Uterus (tissue), 2 donors: ENCODE data around the gene MAP2.

Experiments
- CTCF ChIP-seq, 4 experiments: fragments of 200-600 bp in 2 of 4; fragments of 450-650 bp in 2 of 4; sonication (generic) in 2 of 4; IDR thresholded peaks; one replicate each; pipeline ENCODE4 v1.5.1; 2016 to 2019; ENCODE audit warnings: antibody characterized with exemption in 4 of 4, mild to moderate bottlenecking in 2 of 4, moderate library complexity in 1 of 4
- POLR2A ChIP-seq, 2 donors: fragments of 450-650 bp; IDR thresholded peaks; one replicate each; pipeline ENCODE4 v1.6.1; 2016; ENCODE audit warnings: antibody characterized with exemption in 2 of 2, mild to moderate bottlenecking in 1 of 2, moderate library complexity in 1 of 2

- TF ChIP-seq CTCF (IDR thresholded peaks at IDR 0.05) (no peak), POLR2A (IDR thresholded peaks at IDR 0.05) (no peak)
Observed at GRCh38 chr2:209591021-209591420, 167.2 kb downstream of the MAP2 start.
